Spleen (tissue), 11 donors: Measurements from ENCODE around the gene NCOR1. TPM values are rescaled to one million over a fixed set of nuclear protein-coding genes. Genes with fewer than 3 reads are reported as not detected.

Source experiments
- DNase-seq: peaks from one replicate; pipeline ENCODE4 v3.0.0-alpha.2; 2020
- H3K27ac ChIP-seq, 8 donors: fragments of 200-600 bp; sonication (generic) in 7 of 8; 1 replicate in 4 of 8; 2 replicates in 4 of 8; pipeline versions ENCODE4 v1.5.0 to v1.8.0; 2016 to 2021; ENCODE audit warnings: inconsistent platforms in 4 of 8, mild to moderate bottlenecking in 4 of 8, moderate library complexity in 1 of 8
- H3K27me3 ChIP-seq, 7 donors: fragments of 200-600 bp; sonication (generic) in 6 of 7; replicated peaks in 1 of 7; 1 replicate in 4 of 7; 2 replicates in 3 of 7; pipeline versions ENCODE4 v1.5.0 to v1.8.0; 2016 to 2021; ENCODE audit warnings: inconsistent platforms in 3 of 7, mild to moderate bottlenecking in 1 of 7
- H3K36me3 ChIP-seq, 6 donors: fragments of 200-600 bp; sonication (generic) in 5 of 6; 1 replicate in 4 of 6; 2 replicates in 2 of 6; pipeline versions ENCODE4 v1.5.0 to v1.8.0; 2016 to 2021; ENCODE audit warnings: inconsistent platforms in 2 of 6
- H3K4me1 ChIP-seq, 6 donors: fragments of 200-600 bp; sonication (generic) in 5 of 6; 1 replicate in 3 of 6; 2 replicates in 3 of 6; pipeline versions ENCODE4 v1.5.0 to v1.8.0; 2016 to 2021; ENCODE audit warnings: inconsistent platforms in 3 of 6
- H3K4me3 ChIP-seq, 8 donors: fragments of 200-600 bp; sonication (generic) in 7 of 8; 1 replicate in 4 of 8; 2 replicates in 4 of 8; pipeline versions ENCODE4 v1.5.0 to v1.8.0; 2016 to 2021; ENCODE audit warnings: inconsistent platforms in 4 of 8, mild to moderate bottlenecking in 4 of 8, moderate library complexity in 2 of 8
- H3K9me3 ChIP-seq, 8 donors: fragments of 200-600 bp; sonication (generic) in 7 of 8; 1 replicate in 4 of 8; 2 replicates in 4 of 8; pipeline versions ENCODE4 v1.5.0 to v1.8.0; 2016 to 2021; ENCODE audit warnings: inconsistent platforms in 4 of 8
- POLR2A ChIP-seq, 3 donors: fragments of 450-650 bp; IDR thresholded peaks; one replicate each; pipeline ENCODE4 v1.5.1; 2017; ENCODE audit warnings: antibody characterized with exemption in 3 of 3, mild to moderate bottlenecking in 1 of 3
- POLR2AphosphoS5 ChIP-seq, 3 donors: sonication (generic); formaldehyde crosslinking; IDR thresholded peaks; one replicate each; pipeline ENCODE4 v1.5.1; 2017; ENCODE audit warnings: antibody characterized with exemption in 3 of 3
- WGBS, 5 donors: extraction: QIAGEN DNeasy Blood & Tissue Kit in 3 of 5; methylation state at CpG; one replicate each; pipeline versions ENCODE4 v1.1.5 to v1.1.7; 2013 to 2018; 5-methylcytosine and 5-hydroxymethylcytosine counted together
- intact Hi-C: fragments of 100-400 bp; cut with DNase I; formaldehyde crosslinking; loops from one replicate; pipeline ENCODE4 v1.15.0; 2023; ENCODE audit warnings: low total_unique reads
- polyA plus RNA-seq, 3 donors: library from polyadenylated mRNA; stranded (reverse); fragments of 200-250 nt; gene quantifications; one replicate each; pipeline ENCODE4 v1.2.1, GENCODE V29; 2013
- total RNA-seq, 7 donors: library from RNA; depleted of rRNA in 3 of 7; stranded (reverse); fragments of >200 nt in 3 of 7; fragmentation: NEBNext Ultra II Directional in 4 of 7; extraction: Animal tissue kit (Norgen Biotek cat#: 25700) in 4 of 7; gene quantifications; one replicate each; pipeline versions ENCODE4 v1.1.0 to v1.2.1, GENCODE V29; 2016 to 2021
- TF ChIP-seq, protein P1 (sequence below), 11 experiments: fragments of 200-600 bp in 7 of 11; fragments of 450-650 bp in 4 of 11; sonication (generic) in 4 of 11; IDR thresholded peaks in 8 of 11; conservative IDR thresholded peaks in 3 of 11; 1 replicate in 7 of 11; 2 replicates in 4 of 11; pipeline versions ENCODE4 v1.4.0 to v1.8.0; 2016 to 2021; ENCODE audit warnings: antibody characterized with exemption in 11 of 11, inconsistent platforms in 4 of 11, mild to moderate bottlenecking in 1 of 11
- donor health status: healthy with polysubstance abuse.
- donor health status: DM: no; HTN: no; CAD: no; lungs with moderate emphysema.
- donor health status: DM: no; HTN: no; CAD: no.
- donor health status: Bipolar disorder and iron deficiency.
- donor health status: healthy.
- donor health status: DM: no; HTN: no; CAD: no.
- donor health status: DM: yes; HTN: yes; CAD: no.

The NCOR1 gene
- total and polyA plus RNA-seq, 10 donors: 28.4 to 250 (median 140) TPM

DNA sequence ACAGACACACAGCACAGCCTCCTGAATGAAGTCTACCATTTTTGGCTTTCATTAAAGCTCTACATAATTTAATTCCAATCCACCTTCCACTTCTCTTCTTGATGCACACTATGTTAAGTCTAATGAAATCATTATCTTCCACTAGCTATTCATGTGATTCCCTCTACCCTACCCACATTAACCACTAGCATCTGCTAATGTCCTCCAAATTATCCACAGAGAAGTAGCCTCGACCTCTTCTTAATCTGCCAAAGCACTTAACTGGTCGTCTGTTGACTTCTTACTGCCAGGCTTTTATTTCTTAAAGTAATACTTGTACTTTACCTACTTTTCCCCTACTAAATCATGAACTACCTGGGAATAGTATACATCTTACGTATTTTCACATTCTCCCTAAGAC lies 91.8 kb downstream of the NCOR1 start:
- Histone ChIP-seq H3K9me3 (no peaks in the 10 kb centered on the region), H3K27ac (no peak overlapping the region), H3K4me3 (no peak overlapping the region), H3K4me1 (no peaks in the 10 kb centered on the region), H3K27me3 (no peaks in the 10 kb centered on the region), H3K36me3 (peaks cover 3 to 94% (median 61%) of the 10 kb centered on the region in 6 donors)
- intact Hi-C loops: no loop called here
- 86 to 96% (median 93%) methylated on average over 3 of the region's 3 CpGs for WGBS, 5 donors
- TF ChIP-seq POLR2AphosphoS5 (IDR thresholded peaks at IDR 0.05): no peak
- TF ChIP-seq POLR2A (IDR thresholded peaks at IDR 0.05): no peak
- TF ChIP-seq, protein P1, sequence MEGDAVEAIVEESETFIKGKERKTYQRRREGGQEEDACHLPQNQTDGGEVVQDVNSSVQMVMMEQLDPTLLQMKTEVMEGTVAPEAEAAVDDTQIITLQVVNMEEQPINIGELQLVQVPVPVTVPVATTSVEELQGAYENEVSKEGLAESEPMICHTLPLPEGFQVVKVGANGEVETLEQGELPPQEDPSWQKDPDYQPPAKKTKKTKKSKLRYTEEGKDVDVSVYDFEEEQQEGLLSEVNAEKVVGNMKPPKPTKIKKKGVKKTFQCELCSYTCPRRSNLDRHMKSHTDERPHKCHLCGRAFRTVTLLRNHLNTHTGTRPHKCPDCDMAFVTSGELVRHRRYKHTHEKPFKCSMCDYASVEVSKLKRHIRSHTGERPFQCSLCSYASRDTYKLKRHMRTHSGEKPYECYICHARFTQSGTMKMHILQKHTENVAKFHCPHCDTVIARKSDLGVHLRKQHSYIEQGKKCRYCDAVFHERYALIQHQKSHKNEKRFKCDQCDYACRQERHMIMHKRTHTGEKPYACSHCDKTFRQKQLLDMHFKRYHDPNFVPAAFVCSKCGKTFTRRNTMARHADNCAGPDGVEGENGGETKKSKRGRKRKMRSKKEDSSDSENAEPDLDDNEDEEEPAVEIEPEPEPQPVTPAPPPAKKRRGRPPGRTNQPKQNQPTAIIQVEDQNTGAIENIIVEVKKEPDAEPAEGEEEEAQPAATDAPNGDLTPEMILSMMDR (IDR thresholded peaks at IDR 0.05 in 8 of 11, conservative IDR thresholded peaks at IDR 0.05 in 3 of 11): no peak
- no peak for DNase-seq

DNA sequence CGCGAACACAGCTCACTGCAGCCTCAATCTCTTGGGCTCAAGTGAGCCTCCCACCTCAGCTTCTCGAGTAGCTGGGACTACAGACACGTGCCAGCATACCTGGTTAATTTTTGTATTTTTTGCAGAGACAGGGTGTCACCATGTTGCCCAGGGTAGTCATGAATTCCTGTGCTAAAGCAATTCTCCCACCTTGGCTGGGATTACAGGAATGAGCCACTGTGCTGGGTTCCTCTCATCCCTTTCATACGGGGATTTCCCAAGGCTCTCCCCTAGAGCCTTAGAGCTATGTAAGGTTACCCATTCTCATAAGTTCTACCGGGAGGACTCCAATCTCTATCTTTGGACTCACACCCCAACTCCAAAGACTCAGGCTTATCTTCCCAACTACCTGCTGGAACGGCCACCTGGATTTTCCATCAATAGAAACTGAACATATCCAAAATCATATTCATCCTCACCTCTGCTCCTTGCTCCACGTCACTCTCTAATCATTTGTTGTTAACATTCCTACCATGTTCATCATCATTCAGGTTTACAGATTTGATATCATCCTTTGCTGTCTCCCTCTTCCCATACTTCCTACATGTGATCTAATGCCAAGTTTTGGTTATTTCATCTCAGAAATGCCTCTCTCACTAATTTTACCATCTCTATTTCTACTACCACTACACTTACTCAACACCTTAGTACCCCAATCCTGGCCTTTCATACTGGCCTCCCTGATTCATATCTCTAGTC lies 92.5 kb downstream of the NCOR1 start:
- TF ChIP-seq, protein P1 (IDR thresholded peaks at IDR 0.05 in 8 of 11, conservative IDR thresholded peaks at IDR 0.05 in 3 of 11): no peak
- TF ChIP-seq POLR2A (IDR thresholded peaks at IDR 0.05) (no peak), POLR2AphosphoS5 (IDR thresholded peaks at IDR 0.05) (no peak)
- H3K27me3 ChIP-seq: no peaks in the 10 kb centered on the region
- H3K4me3 ChIP-seq: no peak overlapping the region
- no peaks in the 10 kb centered on the region for H3K9me3 ChIP-seq
- DNase-seq: no peak
- intact Hi-C loops: no loop called here
- no peak overlapping the region for H3K27ac ChIP-seq
- H3K4me1 ChIP-seq: no peaks in the 10 kb centered on the region
- H3K36me3 ChIP-seq: peaks cover 3 to 94% (median 62%) of the 10 kb centered on the region in 6 donors
- WGBS, 5 donors: 93 to 97% (median 96%) methylated on average over 8 of the region's 8 CpGs

DNA sequence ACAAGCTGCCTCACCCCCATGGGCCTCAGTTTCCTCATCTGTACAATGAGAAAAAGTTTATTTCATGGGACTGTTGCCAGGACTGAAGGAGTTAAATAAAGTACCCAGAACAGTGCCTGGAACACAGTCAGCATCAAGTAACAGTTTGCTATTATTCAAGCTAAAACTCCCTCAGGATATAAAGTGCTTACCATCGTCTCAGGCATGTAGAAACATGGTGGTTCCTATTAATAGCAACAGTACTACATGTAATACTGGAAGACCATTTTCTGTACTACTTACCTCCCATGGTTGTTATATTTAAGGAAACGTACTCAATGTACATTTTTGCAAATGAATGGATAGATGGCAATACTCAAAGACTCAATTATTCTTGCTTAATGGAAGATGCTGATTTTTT lies 93.4 kb downstream of the NCOR1 start:
- DNase-seq: no peak
- no peaks in the 10 kb centered on the region for H3K27me3 ChIP-seq
- H3K27ac ChIP-seq: no peak overlapping the region
- H3K4me1 ChIP-seq: no peaks in the 10 kb centered on the region
- 77 to 92% (median 87%) methylated on average over 2 of the region's 2 CpGs for WGBS, 5 donors
- peaks cover 0 to under 1% (median 0%) of the 10 kb centered on the region in 8 donors for H3K9me3 ChIP-seq
- TF ChIP-seq POLR2AphosphoS5 (IDR thresholded peaks at IDR 0.05) (no peak), POLR2A (IDR thresholded peaks at IDR 0.05) (no peak)
- TF ChIP-seq, protein P1 (IDR thresholded peaks at IDR 0.05 in 8 of 11, conservative IDR thresholded peaks at IDR 0.05 in 3 of 11): no peak
- H3K36me3 ChIP-seq: peaks cover 9 to 99% (median 70%) of the 10 kb centered on the region in 6 donors
- intact Hi-C loops: no loop called here
- H3K4me3 ChIP-seq: no peak overlapping the region

DNA sequence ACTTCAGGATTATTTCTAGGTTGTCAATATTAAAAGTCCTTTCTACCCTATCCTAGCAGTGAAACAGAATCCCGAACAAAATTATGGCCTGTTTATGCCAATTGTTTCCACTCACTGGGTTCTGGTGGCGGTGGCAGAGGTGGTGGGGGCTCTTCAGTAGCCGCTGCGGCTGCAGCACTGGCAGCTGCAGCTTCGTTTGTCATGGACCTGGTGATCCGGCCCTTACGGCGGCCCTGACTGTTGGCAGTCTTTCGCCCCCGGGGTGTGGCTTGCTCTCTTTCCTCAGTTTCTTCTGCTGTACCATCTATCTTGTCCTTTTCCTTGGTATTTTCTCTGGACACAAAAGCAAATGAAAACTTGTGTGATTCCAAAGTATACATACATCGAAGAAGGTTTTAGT lies 94.4 kb downstream of the NCOR1 start:
- H3K36me3 ChIP-seq: peaks cover 9 to 100% (median 75%) of the 10 kb centered on the region in 6 donors
- no peaks in the 10 kb centered on the region for H3K4me1 ChIP-seq
- intact Hi-C loops: no loop called here

More for the DNA sequence above, 94.4 kb downstream of the NCOR1 start:
- no peak overlapping the region for H3K27ac ChIP-seq
- peaks cover 0 to 10% (median 4%) of the 10 kb centered on the region in 8 donors for H3K9me3 ChIP-seq
- DNase-seq: no peak
- H3K4me3 ChIP-seq: no peak overlapping the region
- 96 to 99% (median 98%) methylated on average over 11 of the region's 11 CpGs for WGBS, 5 donors
- H3K27me3 ChIP-seq: no peaks in the 10 kb centered on the region
- TF ChIP-seq, protein P1 (IDR thresholded peaks at IDR 0.05 in 8 of 11, conservative IDR thresholded peaks at IDR 0.05 in 3 of 11): no peak
- TF ChIP-seq POLR2A (IDR thresholded peaks at IDR 0.05): no peak
- no peak for TF ChIP-seq POLR2AphosphoS5 (IDR thresholded peaks at IDR 0.05)
